ENCODE measurements around the gene HINFP.
"Not testable (repeated sequence)": the region's sequence is repeated elsewhere in the genome, so short reads cannot be mapped to it uniquely, and the experiment has no call there.

- not testable (repeated sequence) for TF ChIP-seq CTCF (IDR thresholded peaks at IDR 0.05; ENCODE audit: insufficient read depth, low read length); REST (IDR thresholded peaks at IDR 0.05; ENCODE audit: insufficient replicate concordance, low read depth)
Measured at GRCh38 chr11:119139276-119139675, 17.9 kb downstream of the HINFP start.

Measured in HL-60 (cell line).